IMR-90 (cell line): ENCODE results near the gene XYLT2. TPM values are rescaled to one million over a fixed set of nuclear protein-coding genes. Genes with fewer than 3 reads are reported as not detected.

Source experiments
- ATAC-seq: fragments of 200-7000 bp; cut with Tn5 transposase; 2 replicates; pipeline ENCODE4 v1.9.1; 2020; ENCODE audit warnings: low read depth, mild to moderate bottlenecking, moderate library complexity
- BruUV-seq: library from RNA; stranded (reverse); fragments of 400-500 nt; replicated peaks from 2 replicates; lab custom pipeline; 2021; lab: Mats Ljungman, UMichigan
- CTCF ChIA-PET: fragments of 300-600 bp; formaldehyde crosslinking; extraction: SDS; loops from one replicate; lab custom pipeline; 2021; ENCODE audit warnings: antibody characterized with exemption; lab: Yijun Ruan, JAX
- POLR2A ChIA-PET: fragments of 300-600 bp; sonication (Branson Sonifier 250); formaldehyde crosslinking; loops from one replicate; lab custom pipeline; 2022; ENCODE audit warnings: antibody characterized with exemption; ENCODE audit not compliant: unreplicated experiment; lab: Charles Lee
- DNase-seq: peaks from one replicate; pipeline ENCODE4 v3.0.0; 2013
- H2AFZ ChIP-seq: replicated peaks from 2 replicates; pipeline ENCODE3; 2013; ENCODE audit warnings: low read length, mild to moderate bottlenecking; ENCODE audit not compliant: poor library complexity
- H2AK5ac ChIP-seq: 2 replicates; pipeline ENCODE4 v1.6.1; 2013; ENCODE audit warnings: low read depth, low read length, inconsistent platforms
- H2AK9ac ChIP-seq: replicated peaks from 2 replicates; pipeline ENCODE3; 2013; ENCODE audit warnings: mild to moderate bottlenecking, low read depth, low read length, moderate library complexity; ENCODE audit not compliant: poor library complexity
- H2BK120ac ChIP-seq: 2 replicates; pipeline ENCODE4 v1.6.1; 2013; ENCODE audit warnings: low read depth, low read length, inconsistent platforms
- H2BK15ac ChIP-seq: 3 replicates; pipeline ENCODE4 v1.6.1; 2013; ENCODE audit warnings: low read depth, low read length, inconsistent platforms
- H2BK20ac ChIP-seq: 2 replicates; pipeline ENCODE4 v1.6.1; 2013; ENCODE audit warnings: low read depth, mild to moderate bottlenecking, inconsistent platforms, low read length, moderate library complexity
- H2BK5ac ChIP-seq: 2 replicates; pipeline ENCODE4 v1.6.1; 2013; ENCODE audit warnings: mild to moderate bottlenecking, low read depth, low read length, inconsistent platforms; ENCODE audit not compliant: poor library complexity, severe bottlenecking
- H3K14ac ChIP-seq: replicated peaks from 2 replicates; pipeline ENCODE4 v1.6.1; 2013; ENCODE audit warnings: low read depth, low read length, inconsistent platforms
- H3K18ac ChIP-seq: 2 replicates; pipeline ENCODE4 v1.6.1; 2013; ENCODE audit warnings: low read depth, low read length, control low read depth
- H3K23ac ChIP-seq: 2 replicates; pipeline ENCODE4 v1.6.1; 2013; ENCODE audit warnings: low read depth, low read length, inconsistent platforms
- H3K27ac ChIP-seq: 2 replicates; pipeline ENCODE4 v1.5.1; 2013; ENCODE audit warnings: mild to moderate bottlenecking, control low read depth, low read length; ENCODE audit not compliant: insufficient read depth
- H3K27me3 ChIP-seq: 2 replicates; pipeline ENCODE4 v1.6.1; 2013; ENCODE audit warnings: low read length; ENCODE audit not compliant: control insufficient read depth, insufficient read depth
- H3K36me3 ChIP-seq: 2 replicates; pipeline ENCODE4 v1.6.1; 2013; ENCODE audit warnings: low read length, mixed read lengths; ENCODE audit not compliant: control insufficient read depth, insufficient read depth
- H3K4ac ChIP-seq: 2 replicates; pipeline ENCODE4 v1.6.1; 2013; ENCODE audit warnings: low read depth, low read length, inconsistent platforms
- H3K4me1 ChIP-seq: 2 replicates; pipeline ENCODE4 v1.6.1; 2013; ENCODE audit warnings: low read length, mixed read lengths; ENCODE audit not compliant: control insufficient read depth, insufficient read depth
- H3K4me2 ChIP-seq: 2 replicates; pipeline ENCODE4 v1.6.1; 2013; ENCODE audit warnings: low read depth, mild to moderate bottlenecking, control low read depth, low read length, moderate library complexity
- H3K4me3 ChIP-seq: 2 replicates; pipeline ENCODE4 v1.5.1; 2013; ENCODE audit warnings: low read depth, mild to moderate bottlenecking, control low read depth, low read length, moderate library complexity; ENCODE audit not compliant: insufficient read depth
- H3K56ac ChIP-seq: 2 replicates; pipeline ENCODE4 v1.6.1; 2013; ENCODE audit warnings: low read length, inconsistent platforms; ENCODE audit not compliant: insufficient read depth; ENCODE audit errors: extremely low read depth
- H3K79me1 ChIP-seq, 2 experiments: 2 replicates each; pipeline ENCODE4 v1.6.1; 2013; ENCODE audit warnings: low read length in 2 of 2, inconsistent platforms in 1 of 2, low read depth in 1 of 2
- H3K9ac ChIP-seq: 2 replicates; pipeline ENCODE4 v1.6.1; 2013; ENCODE audit warnings: low read depth, low read length, control low read depth
- H3K9me1 ChIP-seq: 2 replicates; pipeline ENCODE4 v1.6.1; 2013; ENCODE audit warnings: low read length, inconsistent platforms; ENCODE audit not compliant: insufficient read depth
- H3K9me3 ChIP-seq: 2 replicates; pipeline ENCODE4 v1.6.1; 2013; ENCODE audit warnings: low read length; ENCODE audit not compliant: control insufficient read depth, insufficient read depth
- H4K20me1 ChIP-seq: 2 replicates; pipeline ENCODE4 v1.6.1; 2013; ENCODE audit warnings: low read length, inconsistent platforms; ENCODE audit not compliant: insufficient read depth
- H4K5ac ChIP-seq: 2 replicates; pipeline ENCODE4 v1.6.1; 2013; ENCODE audit warnings: mild to moderate bottlenecking, low read depth, low read length, control low read depth
- H4K8ac ChIP-seq, 2 experiments: 2 replicates each; pipeline ENCODE4 v1.6.1; 2013; ENCODE audit warnings: low read depth in 2 of 2, low read length in 2 of 2, control low read depth in 1 of 2, inconsistent platforms in 1 of 2
- H4K91ac ChIP-seq: 2 replicates; pipeline ENCODE4 v1.6.1; 2013; ENCODE audit warnings: low read depth, low read length, inconsistent platforms; ENCODE audit not compliant: insufficient read depth
- BHLHE40 ChIP-seq: fragments of 150-350 bp; IDR thresholded peaks from 2 replicates; pipeline ENCODE4 v1.6.1; 2016; ENCODE audit warnings: mild to moderate bottlenecking, low read depth, low read length
- CEBPB ChIP-seq: IDR thresholded peaks from 2 replicates; pipeline ENCODE4 v1.6.1; 2012; ENCODE audit warnings: low read depth, low read length, improper control_type of control experiment
- CHD1 ChIP-seq: IDR thresholded peaks from 2 replicates; pipeline ENCODE4 v1.6.1; 2012; ENCODE audit warnings: low read depth, low read length, improper control_type of control experiment
- ELK1 ChIP-seq: fragments of 150-350 bp; IDR thresholded peaks from 2 replicates; pipeline ENCODE4 v1.6.1; 2016; ENCODE audit warnings: low read depth, mild to moderate bottlenecking, low read length, moderate library complexity, borderline replicate concordance
- FOS ChIP-seq: fragments of 150-350 bp; IDR thresholded peaks from 2 replicates; pipeline ENCODE4 v1.6.1; 2016; ENCODE audit warnings: low read depth, low read length
- MAFK ChIP-seq: IDR thresholded peaks from 2 replicates; pipeline ENCODE4 v1.6.1; 2012; ENCODE audit warnings: low read depth, low read length, improper control_type of control experiment
- MAZ ChIP-seq: IDR thresholded peaks from 2 replicates; pipeline ENCODE4 v1.6.1; 2012; ENCODE audit warnings: low read depth, mild to moderate bottlenecking, low read length, improper control_type of control experiment, moderate library complexity, borderline replicate concordance
- MXI1 ChIP-seq: IDR thresholded peaks from 2 replicates; pipeline ENCODE4 v1.6.1; 2012; ENCODE audit warnings: low read depth, mild to moderate bottlenecking, low read length, moderate library complexity, borderline replicate concordance
- NFE2L2 ChIP-seq: fragments of 150-350 bp; IDR thresholded peaks from 2 replicates; pipeline ENCODE4 v1.6.1; 2016; ENCODE audit warnings: low read depth, mild to moderate bottlenecking, low read length
- POLR2A ChIP-seq: IDR thresholded peaks from 2 replicates; pipeline ENCODE4 v1.6.1; 2012; ENCODE audit warnings: mild to moderate bottlenecking, low read depth, low read length
- RAD21 ChIP-seq: IDR thresholded peaks from 2 replicates; pipeline ENCODE4 v1.6.1; 2012; ENCODE audit warnings: low read length, improper control_type of control experiment
- RCOR1 ChIP-seq: IDR thresholded peaks from 2 replicates; pipeline ENCODE4 v1.6.1; 2012; ENCODE audit warnings: mild to moderate bottlenecking, low read length, improper control_type of control experiment; ENCODE audit not compliant: insufficient replicate concordance
- RFX5 ChIP-seq: IDR thresholded peaks from 2 replicates; pipeline ENCODE4 v1.8.0; 2012; ENCODE audit warnings: low read depth, mild to moderate bottlenecking, low read length, moderate library complexity
- SMC3 ChIP-seq: fragments of 150-350 bp; IDR thresholded peaks from 2 replicates; pipeline ENCODE4 v1.6.1; 2016; ENCODE audit warnings: low read depth, mild to moderate bottlenecking, antibody characterized with exemption, low read length, moderate library complexity
- USF2 ChIP-seq: fragments of 150-350 bp; IDR thresholded peaks from 2 replicates; pipeline ENCODE4 v1.6.1; 2017; ENCODE audit warnings: mild to moderate bottlenecking, antibody characterized with exemption, low read length, low read depth
- WGBS, 2 experiments: methylation state at CpG; one replicate each; pipeline versions ENCODE4 v1.1.5 to v1.1.7; 2013; ENCODE audit warnings: missing lambda C conversion rate in 2 of 2; ENCODE audit not compliant: insufficient read length in 1 of 2; ENCODE audit errors: extremely low coverage in 2 of 2; 5-methylcytosine and 5-hydroxymethylcytosine counted together
- dilution Hi-C: fragments of 300-500 bp; cut with HindIII; formaldehyde crosslinking; loops from one replicate; pipeline ENCODE4 v1.14.3; 2018; ENCODE audit warnings: low sequenced_read_pairs; ENCODE audit not compliant: unreplicated experiment
- in situ Hi-C: fragments of 300-500 bp; cut with MboI; formaldehyde crosslinking; loops from 3 replicates; pipeline ENCODE4 v1.14.3; 2019; ENCODE audit warnings: low sequenced_read_pairs, inconsistent platforms, mixed read lengths
- intact Hi-C: fragments of 100-400 bp; cut with micrococcal nuclease; formaldehyde crosslinking; loops from 2 replicates; pipeline ENCODE4 v1.10.0; 2022
- polyA plus RNA-seq, 3 experiments: library from polyadenylated mRNA; depleted of rRNA; stranded (reverse); fragments of >200 nt; gene quantifications; 2 replicates each; pipeline ENCODE4 v1.2.3, GENCODE V29; 2012; ENCODE audit warnings: low replicate concordance in 1 of 3
- total RNA-seq: library from RNA; depleted of rRNA; stranded (reverse); fragments of >200 nt; gene quantifications from 2 replicates; pipeline ENCODE4 v1.2.3, GENCODE V29; 2012
- TF ChIP-seq, protein P1 (sequence below): conservative IDR thresholded peaks from 2 replicates; pipeline ENCODE4 v1.5.1; 2012; ENCODE audit warnings: mild to moderate bottlenecking, low read depth, low read length, improper control_type of control experiment

The XYLT2 gene
- total and polyA plus RNA-seq, 2 of the 4 experiments (the other 2 are of a cell fraction) = 27.7 to 31.9 TPM

DNA sequence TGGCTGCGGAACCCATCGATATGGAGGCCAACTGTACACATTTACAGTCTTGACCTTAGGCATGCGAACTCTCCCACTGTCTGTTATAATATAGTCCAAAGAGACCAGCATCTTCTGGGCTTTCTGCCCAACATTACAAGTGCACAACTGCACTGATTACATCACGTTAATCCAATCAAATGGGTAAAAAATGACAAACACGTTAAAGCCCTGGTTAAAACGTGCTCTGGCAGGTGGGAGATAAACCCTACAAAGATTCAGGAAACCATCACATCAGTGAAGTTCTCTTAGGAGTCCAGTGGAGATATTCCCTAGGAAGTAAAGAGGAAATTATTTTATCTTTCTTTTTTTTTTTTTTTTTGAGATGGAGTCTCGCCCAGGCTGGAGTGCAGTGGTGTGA is 23.7 kb upstream of the XYLT2 start:
- Histone ChIP-seq H2AK5ac (no peak overlapping the region), H3K9me1 (no peaks in the 10 kb centered on the region), H3K56ac (no peak overlapping the region), H2BK5ac (no peak overlapping the region), H2BK120ac (no peak overlapping the region), H3K36me3 (no peaks in the 10 kb centered on the region), H4K5ac (no peak overlapping the region), H3K4ac (no peak overlapping the region), H2AFZ (no peak overlapping the region), H2BK15ac (no peak overlapping the region), H3K27ac (no peak overlapping the region), H4K20me1 (no peaks in the 10 kb centered on the region), H3K27me3 (peaks cover 10% of the 10 kb centered on the region), H3K9me3 (no peaks in the 10 kb centered on the region), H3K4me1 (peaks cover 2% of the 10 kb centered on the region; the same call in 1 of the 2 replicates), H4K8ac (no peak overlapping the region), H2BK20ac (no peak overlapping the region), H4K91ac (no peak overlapping the region), H3K23ac (no peak overlapping the region), H3K14ac (no peak overlapping the region), H2AK9ac (no peak overlapping the region), H3K4me3 (no peak overlapping the region), H3K9ac (no peak overlapping the region), H3K18ac (no peak overlapping the region), H3K79me1 (no peaks in the 10 kb centered on the region), H3K4me2 (no peak overlapping the region)
- ATAC-seq (no peak), DNase-seq (peak; percentile 38)
- TF ChIP-seq USF2 (no peak), FOS (no peak), MAFK (no peak), BHLHE40 (no peak), MXI1 (no peak), POLR2A (no peak), MAZ (no peak), ELK1 (no peak), RFX5 (no peak), CEBPB (no peak), NFE2L2 (no peak), RCOR1 (no peak), CHD1 (no peak), SMC3 (no peak), RAD21 (no peak)
- TF ChIP-seq, protein P1, sequence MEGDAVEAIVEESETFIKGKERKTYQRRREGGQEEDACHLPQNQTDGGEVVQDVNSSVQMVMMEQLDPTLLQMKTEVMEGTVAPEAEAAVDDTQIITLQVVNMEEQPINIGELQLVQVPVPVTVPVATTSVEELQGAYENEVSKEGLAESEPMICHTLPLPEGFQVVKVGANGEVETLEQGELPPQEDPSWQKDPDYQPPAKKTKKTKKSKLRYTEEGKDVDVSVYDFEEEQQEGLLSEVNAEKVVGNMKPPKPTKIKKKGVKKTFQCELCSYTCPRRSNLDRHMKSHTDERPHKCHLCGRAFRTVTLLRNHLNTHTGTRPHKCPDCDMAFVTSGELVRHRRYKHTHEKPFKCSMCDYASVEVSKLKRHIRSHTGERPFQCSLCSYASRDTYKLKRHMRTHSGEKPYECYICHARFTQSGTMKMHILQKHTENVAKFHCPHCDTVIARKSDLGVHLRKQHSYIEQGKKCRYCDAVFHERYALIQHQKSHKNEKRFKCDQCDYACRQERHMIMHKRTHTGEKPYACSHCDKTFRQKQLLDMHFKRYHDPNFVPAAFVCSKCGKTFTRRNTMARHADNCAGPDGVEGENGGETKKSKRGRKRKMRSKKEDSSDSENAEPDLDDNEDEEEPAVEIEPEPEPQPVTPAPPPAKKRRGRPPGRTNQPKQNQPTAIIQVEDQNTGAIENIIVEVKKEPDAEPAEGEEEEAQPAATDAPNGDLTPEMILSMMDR = no peak
- CTCF ChIA-PET = no interaction called here
- WGBS, 2 experiments = no CpG with 5 or more reads among the region's 7 CpGs
- in situ Hi-C loops = loop anchor here (25.0 kb wide), 1 partner anchor 435 kb away; no protein-coding TSS in a partner anchor
- POLR2A ChIA-PET = no interaction called here
- dilution Hi-C loops = no loop called here
- intact Hi-C loops = no loop called here
- no TSS peak for BruUV-seq
